ENCODE results near the gene MLPH.

DNA sequence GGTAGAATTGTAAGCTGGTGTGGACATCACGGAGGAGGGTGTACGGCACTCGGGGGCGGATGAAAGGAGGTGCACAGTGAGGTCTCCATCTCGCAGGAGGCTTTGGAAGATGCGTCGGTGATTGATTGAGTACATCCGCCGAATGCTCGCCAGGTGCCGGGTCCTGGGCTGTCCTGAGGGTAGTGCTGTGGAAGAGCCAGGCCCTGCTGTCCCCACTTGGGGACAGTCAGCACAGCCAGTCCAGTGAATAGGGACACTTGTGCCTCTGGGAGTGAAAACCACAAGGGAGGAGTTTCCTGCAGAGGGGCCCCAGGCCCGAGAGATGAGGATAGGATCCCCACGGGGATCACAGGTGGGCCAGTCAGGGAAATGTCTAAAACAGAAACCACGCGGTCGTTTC is 28.1 kb downstream of the MLPH start:
- TF ChIP-seq CTCF (IDR thresholded peaks at IDR 0.05) = no peak
- no peak for TF ChIP-seq POLR2A (IDR thresholded peaks at IDR 0.05)

Measured in breast epithelium (tissue), 3 donors.